Fibroblast of skin of right biceps (primary cell): ENCODE results near the gene PTPRM.
"Not testable (repeated sequence)": the region's sequence is repeated elsewhere in the genome, so short reads cannot be mapped to it uniquely, and the experiment has no call there.

Source experiments
- DNase-seq: peaks from one replicate; pipeline ENCODE4 v3.0.0-alpha.2; 2013

PTPRM gene

GRCh38 chr18:7735196-7735595 lies 168.1 kb downstream of the PTPRM start:
- no peak for DNase-seq

DNA sequence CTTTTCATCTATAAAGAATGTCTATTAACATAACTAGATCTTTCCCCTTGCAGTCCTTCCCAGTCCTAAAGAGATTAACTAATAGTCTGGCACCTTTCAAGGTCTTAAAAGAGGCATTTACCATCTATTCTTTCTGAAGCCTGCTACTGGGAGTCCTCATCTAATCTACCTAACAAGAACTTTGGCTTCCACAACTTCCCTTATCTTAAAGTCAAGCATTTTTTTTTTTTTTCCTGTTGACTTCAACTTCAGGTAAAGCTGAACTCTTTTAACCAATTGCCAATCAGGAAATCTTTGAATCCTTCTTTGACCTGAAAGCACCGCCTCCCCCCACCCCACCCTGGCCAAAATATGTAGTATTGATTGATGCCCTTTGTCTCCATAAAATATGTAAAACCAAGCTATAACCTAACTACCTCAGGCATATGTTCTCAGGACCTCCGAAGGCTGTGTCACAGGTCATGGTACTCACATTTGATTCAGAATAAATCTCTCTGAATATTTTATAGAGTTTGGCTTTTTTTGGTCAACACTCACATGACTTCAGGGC lies 168.6 kb downstream of the PTPRM start:
- DNase-seq, result no peak

DNA sequence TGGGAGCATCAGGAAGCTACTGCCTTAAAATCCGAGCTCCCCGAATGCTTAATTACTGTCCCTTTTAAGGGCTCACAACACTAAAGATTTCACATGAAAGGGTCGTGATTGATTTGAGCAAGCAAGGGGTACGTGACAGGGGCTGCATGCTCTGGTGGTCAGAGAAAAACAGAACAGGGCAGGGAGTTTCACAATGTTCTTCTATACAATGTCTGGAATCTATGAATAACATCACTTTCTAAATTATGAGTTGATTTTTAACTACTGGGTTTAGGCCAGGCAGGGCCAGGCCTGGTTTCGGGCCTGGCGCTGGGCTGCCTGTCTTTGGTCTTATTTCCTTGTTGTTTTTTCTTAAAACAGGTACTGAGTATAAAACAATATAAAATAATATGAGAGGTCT lies 169.4 kb downstream of the PTPRM start:
- not testable (repeated sequence) for DNase-seq

DNA sequence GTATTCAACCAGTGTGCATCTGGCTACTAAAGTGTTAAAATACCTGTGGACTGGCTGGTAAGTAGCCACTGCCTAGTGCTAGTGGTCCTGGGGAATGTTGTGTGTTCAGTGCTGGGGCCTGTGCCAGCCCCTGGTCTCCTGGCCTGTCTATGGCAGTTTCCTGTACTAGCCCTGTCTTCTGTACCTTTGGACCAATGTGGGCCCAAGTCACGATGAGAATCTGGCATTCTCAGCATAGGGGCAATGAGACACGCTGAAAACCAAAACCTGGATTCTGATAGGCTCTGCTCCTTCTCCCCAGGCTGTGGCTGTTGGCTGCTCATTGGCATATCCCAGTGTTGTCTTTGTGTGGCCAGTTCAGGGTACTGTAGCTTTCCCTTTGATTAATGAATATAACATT lies 170.4 kb downstream of the PTPRM start:
- DNase-seq, result no peak

DNA sequence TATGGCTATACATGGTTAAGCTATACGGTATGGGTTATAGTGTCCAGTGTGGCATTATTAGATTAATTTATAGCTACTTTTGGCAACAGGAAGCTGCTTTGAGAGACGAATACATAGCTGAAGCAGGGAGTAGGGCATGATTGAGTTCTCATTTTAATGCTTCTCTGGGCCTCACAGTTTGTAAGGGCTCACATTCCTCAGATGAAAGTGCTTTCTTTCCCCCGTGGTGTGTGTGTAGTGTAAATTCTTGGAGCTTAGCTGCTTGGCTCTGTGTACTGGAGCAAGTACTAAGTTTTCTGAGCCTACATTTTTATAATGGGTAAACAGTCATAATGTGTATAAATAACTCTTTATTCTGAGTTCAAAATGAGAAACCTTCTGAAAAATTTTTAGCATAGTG lies 173.7 kb downstream of the PTPRM start:
- peak; percentile 20 for DNase-seq

DNA sequence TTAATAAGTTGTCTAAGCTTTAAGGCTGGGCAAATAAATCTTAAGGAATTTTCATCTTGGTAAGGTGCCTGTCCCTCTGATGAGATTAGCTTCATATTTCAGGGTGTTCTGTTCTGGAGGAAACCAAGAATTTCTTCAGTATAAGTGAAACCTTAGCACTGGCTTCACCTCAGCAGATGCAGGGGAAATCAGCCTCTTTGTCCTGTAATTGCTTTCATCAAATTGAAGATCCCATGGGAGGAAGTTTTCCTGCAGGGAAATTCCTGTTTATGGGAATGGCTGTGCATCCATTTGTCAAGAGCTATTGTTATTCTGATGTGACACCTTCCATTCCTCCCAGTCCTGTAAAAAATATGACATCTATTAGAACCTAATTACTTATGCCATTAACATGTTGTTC lies 174.5 kb downstream of the PTPRM start:
- no peak for DNase-seq

DNA sequence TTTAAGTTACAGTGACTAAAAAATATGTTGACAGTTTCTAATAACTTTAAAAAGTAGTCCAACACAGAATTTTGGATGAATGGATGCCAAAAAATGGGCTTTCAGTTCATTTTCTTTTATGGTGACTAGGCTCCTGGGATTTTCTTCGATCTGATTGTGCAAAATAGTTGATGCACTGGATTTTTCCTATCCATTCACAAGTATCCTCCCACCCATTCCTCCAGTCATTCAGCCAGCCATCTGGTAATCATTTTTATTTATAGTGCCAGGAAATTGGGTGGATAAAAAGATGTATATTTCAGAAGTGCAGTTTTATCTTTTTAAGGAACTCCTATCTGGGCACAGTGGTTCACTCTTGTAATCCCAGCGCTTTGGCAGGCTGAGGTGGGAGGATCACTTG lies 175.1 kb downstream of the PTPRM start:
- DNase-seq, result no peak

- no peak for DNase-seq
Measured at GRCh38 chr18:7743256-7743655, 176.1 kb downstream of the PTPRM start.

- no peak for DNase-seq
Measured at GRCh38 chr18:7746106-7746505, 179.0 kb downstream of the PTPRM start.

- peak; percentile 11 for DNase-seq
Measured at GRCh38 chr18:7748251-7749007, 181.3 kb downstream of the PTPRM start.

- no peak for DNase-seq
Measured at GRCh38 chr18:7749008-7749405, 181.9 kb downstream of the PTPRM start.

DNA sequence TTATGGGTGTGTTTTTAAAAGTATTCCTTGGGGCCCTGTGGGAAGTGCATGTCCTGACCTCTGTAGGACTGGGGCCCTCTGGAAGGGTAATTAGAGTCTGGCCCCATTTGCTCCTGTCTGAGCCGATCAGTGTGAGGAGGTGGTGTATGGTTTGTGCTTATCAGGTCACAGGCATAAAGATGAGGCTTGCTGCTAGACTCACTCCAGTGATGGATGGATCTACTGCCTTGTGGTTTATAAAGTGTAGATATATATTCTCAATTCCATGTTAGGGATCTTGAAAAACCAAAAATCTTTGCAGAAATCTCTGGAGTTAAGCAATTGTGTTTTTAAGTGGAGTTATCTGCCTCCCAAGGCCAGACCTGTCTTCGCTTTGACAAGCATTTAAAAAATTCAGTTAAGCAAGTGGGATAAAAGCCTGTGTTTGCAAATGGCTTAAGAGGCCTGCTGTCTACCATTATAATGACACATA lies 182.4 kb downstream of the PTPRM start:
- DNase-seq, result peak; percentile 53

- DNase-seq, result no peak
Measured at GRCh38 chr18:7750095-7750663, 183.1 kb downstream of the PTPRM start.

GRCh38 chr18:7750966-7751365 lies 183.8 kb downstream of the PTPRM start:
- no peak for DNase-seq

DNA sequence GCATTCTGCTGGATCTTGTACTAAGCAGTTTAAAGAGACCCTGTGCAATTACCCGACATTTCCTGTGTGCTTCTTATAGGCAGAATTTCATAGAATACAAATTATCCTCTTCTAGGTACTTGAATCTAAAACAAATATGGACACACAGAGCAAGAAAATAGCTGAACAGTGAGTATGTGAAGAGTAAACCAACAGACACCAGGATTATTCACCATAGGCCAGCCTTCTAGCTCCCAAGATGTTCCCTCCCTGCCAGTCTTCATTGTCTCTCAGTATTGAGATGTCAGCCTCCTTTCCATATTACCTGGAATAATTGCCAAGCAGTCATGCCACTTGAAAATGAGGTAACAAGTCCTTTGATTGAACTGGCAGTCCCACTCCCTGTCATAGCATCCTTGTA lies 187.1 kb downstream of the PTPRM start:
- DNase-seq, result no peak

GRCh38 chr18:7754725-7755181 lies 187.6 kb downstream of the PTPRM start:
- DNase-seq, result no peak

DNA sequence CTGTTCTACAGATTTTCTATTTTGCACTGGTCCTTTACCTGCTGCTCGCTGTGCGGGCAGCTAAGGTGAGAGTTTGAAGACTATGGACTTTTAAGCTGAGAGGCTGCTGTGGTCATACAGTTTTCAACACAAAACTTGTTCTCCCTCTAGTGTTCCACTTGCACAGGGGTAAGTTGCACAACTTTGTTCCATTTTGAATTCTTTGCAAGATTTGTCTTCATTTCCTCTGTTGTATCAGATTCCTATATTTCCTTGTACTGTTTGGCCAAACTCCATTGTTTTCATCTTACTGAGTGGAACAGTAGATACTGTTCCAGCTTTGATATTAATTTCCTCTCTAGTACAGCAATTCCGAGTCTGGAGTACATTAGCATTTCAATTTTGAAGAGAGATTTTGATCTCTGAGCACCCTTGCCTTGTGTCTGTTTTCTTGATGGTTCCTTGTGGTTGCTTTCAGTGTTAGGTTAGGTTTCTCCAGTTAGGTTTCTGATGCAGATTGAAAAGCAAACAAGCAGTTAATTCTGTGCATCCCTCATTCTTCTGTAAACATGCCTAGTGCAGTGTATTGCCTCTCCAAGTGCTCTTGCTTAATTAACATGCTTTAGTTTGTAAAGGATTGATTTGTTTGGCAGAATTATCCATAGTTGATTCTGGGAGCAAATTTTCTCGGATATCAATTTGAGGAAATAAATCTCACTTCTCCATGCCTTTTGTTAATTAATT lies 188.8 kb downstream of the PTPRM start:
- DNase-seq, result peak; percentile 12

GRCh38 chr18:7757175-7757574 lies 190.1 kb downstream of the PTPRM start:
- no peak for DNase-seq

DNA sequence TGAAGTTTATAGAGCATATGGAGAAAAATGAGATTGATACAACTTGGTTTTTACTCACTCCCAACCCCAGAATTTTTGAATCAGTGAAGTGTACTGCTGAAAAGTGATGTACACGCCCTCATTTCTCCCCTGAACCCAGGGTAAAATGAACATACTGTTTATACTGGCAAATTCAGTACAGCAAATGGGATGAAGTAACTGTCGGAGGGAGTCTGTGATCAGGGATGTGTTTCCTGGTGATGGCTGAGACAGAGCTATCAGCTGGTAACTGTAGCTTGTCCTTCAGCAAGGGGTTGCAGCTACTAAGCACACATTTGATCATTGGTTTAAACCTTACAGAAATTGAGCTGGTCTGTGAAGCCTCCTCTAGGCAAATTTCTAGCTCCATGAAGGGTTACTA lies 191.6 kb downstream of the PTPRM start:
- DNase-seq, result no peak

DNA sequence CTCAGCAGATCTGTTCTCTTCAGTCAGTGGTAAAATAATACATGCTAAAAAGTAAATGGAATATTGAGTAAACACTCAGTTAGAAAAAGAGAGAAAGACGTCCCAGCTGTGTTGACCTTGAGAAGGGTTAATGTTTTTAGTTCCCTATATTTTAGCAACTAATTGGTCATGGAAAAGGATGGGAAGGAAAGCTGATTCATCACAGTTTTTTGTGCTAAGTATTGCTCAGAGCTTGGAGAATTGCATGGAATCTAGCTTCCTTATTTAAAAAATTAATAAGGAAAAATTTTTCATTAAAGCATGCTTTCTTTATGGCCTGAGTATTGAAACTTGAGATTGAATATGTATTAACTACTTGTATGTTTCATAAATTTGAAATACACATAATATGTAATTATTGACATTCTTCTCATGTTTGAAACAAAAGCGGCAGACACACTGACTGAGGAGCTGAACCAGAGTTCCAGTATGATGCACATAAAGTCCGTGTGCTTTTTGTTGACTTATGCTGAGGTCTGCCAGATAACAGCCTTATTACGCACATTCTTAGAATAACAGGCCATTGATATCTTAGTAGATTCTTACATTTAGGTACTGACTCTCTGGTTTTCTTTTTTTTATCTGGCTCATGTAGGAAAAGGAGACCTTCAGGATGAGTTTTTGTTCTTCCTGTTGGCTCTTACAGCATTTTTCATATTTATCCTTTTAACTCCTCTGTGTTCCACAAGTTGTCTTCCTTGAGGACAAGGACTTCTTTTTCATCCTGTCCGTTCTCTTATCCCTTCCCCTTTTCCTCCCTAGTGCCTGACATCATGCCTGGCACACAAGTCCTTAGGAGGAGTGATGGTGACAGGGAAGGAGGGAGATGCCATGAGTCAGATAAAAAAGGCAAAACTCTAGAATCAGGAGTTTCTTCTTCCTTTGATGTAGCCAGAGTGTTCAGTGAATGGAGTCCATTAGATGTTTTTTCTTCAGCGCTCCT lies 194.1 kb downstream of the PTPRM start:
- peak; percentile 50 for DNase-seq

- DNase-seq, result no peak
Measured at GRCh38 chr18:7764405-7764804, 197.3 kb downstream of the PTPRM start.

DNA sequence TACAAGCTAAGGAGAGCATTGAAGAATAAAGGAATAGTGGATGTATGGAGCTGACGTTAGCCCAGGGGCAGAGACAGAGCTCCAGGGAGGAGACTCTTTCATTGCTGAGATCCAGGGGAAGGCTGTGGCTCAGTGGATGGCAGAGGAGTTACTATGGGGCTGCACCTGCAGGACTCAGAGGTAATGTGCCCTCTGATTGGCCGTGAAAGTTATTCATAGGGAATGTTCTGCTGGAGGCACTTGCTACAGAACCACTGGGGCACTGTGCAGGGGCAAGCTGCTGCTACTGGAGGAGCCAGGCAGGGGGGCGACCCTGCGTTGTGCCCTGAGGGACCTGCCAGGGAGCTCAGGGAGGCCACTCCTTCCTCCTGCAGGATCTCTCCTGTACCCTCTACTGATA lies 199.2 kb downstream of the PTPRM start:
- no peak for DNase-seq
